Suprapubic skin (tissue), 4 donors: ENCODE measurements around the gene TRMU. TPM values are rescaled to one million over a fixed set of nuclear protein-coding genes. Genes with fewer than 3 reads are reported as not detected.

Experiments
- DNase-seq, 2 donors: peaks; one replicate each; pipeline ENCODE4 v3.0.0-alpha.2; 2019; ENCODE audit warnings: low spot score in 2 of 2
- H3K27ac ChIP-seq: fragments of 200-600 bp; sonication (generic); one replicate; pipeline ENCODE4 v1.5.1; 2019
- H3K27me3 ChIP-seq: fragments of 200-600 bp; sonication (generic); one replicate; pipeline ENCODE4 v1.5.1; 2019
- H3K36me3 ChIP-seq: fragments of 200-600 bp; sonication (generic); one replicate; pipeline ENCODE4 v1.5.1; 2019
- H3K4me1 ChIP-seq: fragments of 200-600 bp; sonication (generic); one replicate; pipeline ENCODE4 v1.5.1; 2019
- H3K4me3 ChIP-seq: fragments of 200-600 bp; sonication (generic); one replicate; pipeline ENCODE4 v1.5.1; 2019; ENCODE audit warnings: mild to moderate bottlenecking
- H3K9me3 ChIP-seq: fragments of 200-600 bp; sonication (generic); one replicate; pipeline ENCODE4 v1.5.1; 2019
- EP300 ChIP-seq: sonication (generic); formaldehyde crosslinking; IDR thresholded peaks from one replicate; pipeline ENCODE4 v1.6.1; 2017; ENCODE audit warnings: antibody characterized with exemption
- POLR2A ChIP-seq, 2 donors: fragments of 450-650 bp; IDR thresholded peaks; one replicate each; pipeline ENCODE4 v1.6.1; 2017; ENCODE audit warnings: antibody characterized with exemption in 2 of 2, mild to moderate bottlenecking in 2 of 2, moderate library complexity in 2 of 2
- POLR2AphosphoS5 ChIP-seq, 3 donors: sonication (generic); formaldehyde crosslinking; IDR thresholded peaks; one replicate each; pipeline ENCODE4 v1.6.1; 2017; ENCODE audit warnings: antibody characterized with exemption in 3 of 3
- WGBS: methylation state at CpG from one replicate; pipeline ENCODE4 v1.1.5; 2018; 5-methylcytosine and 5-hydroxymethylcytosine counted together
- total RNA-seq, 4 donors: library from RNA; depleted of rRNA; stranded (reverse); fragments of >200 nt; gene quantifications; one replicate each; pipeline ENCODE4 v1.1.0, GENCODE V29; 2016
- TF ChIP-seq, protein P1 (sequence below), 2 donors: fragments of 200-600 bp in 1 of 2; fragments of 450-650 bp in 1 of 2; sonication (generic) in 1 of 2; IDR thresholded peaks; one replicate each; pipeline ENCODE4 v1.5.1; 2016 to 2019; ENCODE audit warnings: antibody characterized with exemption in 2 of 2, mild to moderate bottlenecking in 1 of 2, moderate library complexity in 1 of 2

TRMU gene
- total RNA-seq, 4 donors from 2014 or later: 28.3 to 109 (median 40.9) TPM

DNA sequence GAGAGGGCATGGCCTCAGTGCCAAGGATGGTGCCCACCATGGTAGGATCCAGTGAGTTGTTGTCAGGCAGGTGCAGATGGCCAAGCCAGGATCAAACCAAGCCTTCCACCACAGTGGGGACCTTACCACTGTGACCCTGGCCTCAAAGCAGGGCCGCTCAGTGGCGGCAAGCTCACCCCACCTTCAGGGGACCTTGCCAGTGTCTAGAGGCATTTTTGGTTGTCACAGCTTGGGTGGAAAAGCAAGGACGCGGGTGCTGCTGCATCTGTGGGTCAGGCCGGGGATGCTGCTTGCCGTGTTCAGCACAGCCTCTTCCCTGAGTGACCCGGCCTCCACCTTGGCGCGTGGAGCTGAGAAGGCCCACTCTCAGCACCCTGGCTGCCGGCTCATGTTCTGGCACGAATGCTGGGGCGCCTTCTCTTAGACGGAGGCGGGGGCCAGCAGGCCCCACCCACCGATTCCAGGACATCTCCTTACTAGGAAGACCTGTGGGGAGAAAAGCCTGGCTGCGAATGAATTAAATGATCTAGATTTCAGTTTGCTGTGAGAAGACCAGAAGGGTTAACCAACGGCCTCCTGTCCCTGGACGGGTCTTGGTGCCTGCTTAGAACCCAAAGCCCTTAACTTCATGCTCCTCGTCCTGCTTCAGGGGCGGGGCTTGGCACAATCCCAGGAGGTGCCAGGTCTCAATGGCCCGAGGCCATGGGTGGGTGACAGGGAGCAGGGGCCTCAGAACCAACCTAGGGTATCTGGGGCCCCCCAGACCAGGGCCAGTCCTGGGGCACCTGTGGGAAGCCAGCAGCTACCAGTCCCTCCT lies 18.9 kb downstream of the TRMU start:
- H3K27me3 ChIP-seq: no peaks in the 10 kb centered on the region
- peaks cover 84% of the 10 kb centered on the region for H3K36me3 ChIP-seq
- H3K4me3 ChIP-seq: no peak overlapping the region
- no peak for TF ChIP-seq EP300
- no peaks in the 10 kb centered on the region for H3K9me3 ChIP-seq
- DNase-seq: no peak
- H3K27ac ChIP-seq: no peak overlapping the region
- H3K4me1 ChIP-seq: peaks cover 36% of the 10 kb centered on the region
- 77% methylated on average over 8 of the region's 21 CpGs for WGBS

DNA sequence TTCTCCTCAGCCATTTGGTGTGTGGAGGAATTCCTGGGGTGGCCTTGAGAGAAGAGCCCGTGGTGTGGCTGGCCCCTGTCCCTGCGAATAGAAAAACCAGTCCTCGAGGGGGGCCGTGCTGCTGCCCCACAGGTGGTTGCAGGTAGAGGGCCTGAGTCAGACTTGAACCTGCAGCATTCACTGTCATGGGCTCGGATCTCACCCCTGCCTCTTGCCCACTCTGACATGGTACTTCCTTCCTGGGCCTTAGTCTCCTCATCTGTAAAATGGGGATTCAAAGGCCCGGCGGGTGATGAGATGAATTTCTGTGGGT lies 19.4 kb downstream of the TRMU start:
- Histone ChIP-seq H3K27ac (no peak overlapping the region), H3K4me3 (no peak overlapping the region), H3K36me3 (peaks cover 85% of the 10 kb centered on the region), H3K4me1 (peaks cover 36% of the 10 kb centered on the region), H3K27me3 (no peaks in the 10 kb centered on the region), H3K9me3 (no peaks in the 10 kb centered on the region)
- no peak for DNase-seq
- WGBS: 80% methylated on average over 1 of the region's 7 CpGs
- TF ChIP-seq POLR2A (IDR thresholded peaks at IDR 0.05) (no peak), POLR2AphosphoS5 (IDR thresholded peaks at IDR 0.05) (no peak), EP300 (no peak)
- TF ChIP-seq, protein P1, sequence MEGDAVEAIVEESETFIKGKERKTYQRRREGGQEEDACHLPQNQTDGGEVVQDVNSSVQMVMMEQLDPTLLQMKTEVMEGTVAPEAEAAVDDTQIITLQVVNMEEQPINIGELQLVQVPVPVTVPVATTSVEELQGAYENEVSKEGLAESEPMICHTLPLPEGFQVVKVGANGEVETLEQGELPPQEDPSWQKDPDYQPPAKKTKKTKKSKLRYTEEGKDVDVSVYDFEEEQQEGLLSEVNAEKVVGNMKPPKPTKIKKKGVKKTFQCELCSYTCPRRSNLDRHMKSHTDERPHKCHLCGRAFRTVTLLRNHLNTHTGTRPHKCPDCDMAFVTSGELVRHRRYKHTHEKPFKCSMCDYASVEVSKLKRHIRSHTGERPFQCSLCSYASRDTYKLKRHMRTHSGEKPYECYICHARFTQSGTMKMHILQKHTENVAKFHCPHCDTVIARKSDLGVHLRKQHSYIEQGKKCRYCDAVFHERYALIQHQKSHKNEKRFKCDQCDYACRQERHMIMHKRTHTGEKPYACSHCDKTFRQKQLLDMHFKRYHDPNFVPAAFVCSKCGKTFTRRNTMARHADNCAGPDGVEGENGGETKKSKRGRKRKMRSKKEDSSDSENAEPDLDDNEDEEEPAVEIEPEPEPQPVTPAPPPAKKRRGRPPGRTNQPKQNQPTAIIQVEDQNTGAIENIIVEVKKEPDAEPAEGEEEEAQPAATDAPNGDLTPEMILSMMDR (IDR thresholded peaks at IDR 0.05): no peak

DNA sequence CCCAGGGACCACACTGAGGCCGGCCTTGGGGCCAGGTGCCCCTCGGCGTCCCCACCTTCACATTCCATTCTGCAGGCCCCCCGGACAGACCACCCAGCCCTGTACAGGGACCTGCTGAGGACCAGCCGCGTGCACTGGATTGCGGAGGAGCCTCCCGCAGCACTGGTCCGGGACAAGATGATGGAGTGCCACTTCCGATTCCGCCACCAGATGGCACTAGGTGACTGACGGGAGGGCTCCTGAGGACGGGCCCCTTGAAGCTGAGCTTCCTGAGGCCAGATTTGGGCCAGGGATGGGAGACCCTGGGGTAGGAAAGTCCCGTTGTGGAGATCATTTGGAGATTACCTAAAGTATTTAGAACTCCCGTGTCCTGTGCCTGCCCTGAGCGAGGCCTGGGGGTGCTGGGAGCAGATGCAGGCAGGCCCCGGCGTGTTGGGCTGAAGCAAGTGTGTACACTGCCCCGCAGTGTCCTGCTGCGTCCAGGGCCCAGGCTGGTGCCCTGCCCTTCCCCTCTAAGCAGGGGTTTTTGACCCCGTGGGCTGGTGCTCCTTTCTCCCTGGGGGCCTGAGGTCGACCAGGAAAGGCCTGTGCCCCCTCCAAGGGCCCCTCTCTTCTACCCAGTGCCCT lies 20.0 kb downstream of the TRMU start:
- 40% methylated on average over 11 of the region's 22 CpGs for WGBS
- no peak for DNase-seq
- Histone ChIP-seq H3K36me3 (peaks cover 83% of the 10 kb centered on the region), H3K9me3 (no peaks in the 10 kb centered on the region), H3K4me3 (no peak overlapping the region), H3K4me1 (peaks cover 36% of the 10 kb centered on the region), H3K27me3 (no peaks in the 10 kb centered on the region), H3K27ac (no peak overlapping the region)
- TF ChIP-seq, protein P1 (IDR thresholded peaks at IDR 0.05): peak; percentile 34 to 75
- no peak for TF ChIP-seq POLR2AphosphoS5 (IDR thresholded peaks at IDR 0.05)

DNA sequence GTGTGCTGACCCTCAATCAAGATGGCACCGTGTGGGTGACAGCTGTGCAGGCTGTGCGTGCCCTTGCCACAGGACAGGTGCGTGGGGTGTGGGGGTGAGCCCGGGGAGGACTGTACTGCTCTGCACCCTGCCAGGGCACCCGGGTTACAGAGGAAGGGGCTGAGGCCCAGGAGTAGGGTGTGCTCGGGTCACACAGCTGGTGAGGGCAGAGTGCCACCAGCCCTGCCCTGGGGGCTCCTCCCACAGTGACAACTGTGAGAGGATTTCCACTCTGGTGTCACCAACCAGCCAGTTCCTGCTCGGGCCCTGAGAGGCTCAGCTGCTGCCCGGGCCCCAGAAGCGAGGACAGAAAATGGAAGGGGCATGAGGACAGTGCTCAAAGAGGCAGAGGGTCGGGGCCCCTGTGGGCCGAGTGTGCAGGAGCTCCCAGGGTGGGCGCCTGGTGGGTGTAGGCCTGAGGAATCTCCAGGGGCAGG lies 20.5 kb downstream of the TRMU start:
- H3K4me1 ChIP-seq: peaks cover 36% of the 10 kb centered on the region
- WGBS: 56% methylated on average over 12 of the region's 12 CpGs
- no peak overlapping the region for H3K27ac ChIP-seq
- no peak overlapping the region for H3K4me3 ChIP-seq
- H3K9me3 ChIP-seq: no peaks in the 10 kb centered on the region
- TF ChIP-seq, protein P1 (IDR thresholded peaks at IDR 0.05): no peak
- TF ChIP-seq POLR2AphosphoS5 (IDR thresholded peaks at IDR 0.05): no peak
- no peak for TF ChIP-seq POLR2A (IDR thresholded peaks at IDR 0.05)
- no peak for TF ChIP-seq EP300
- peaks cover 77% of the 10 kb centered on the region for H3K36me3 ChIP-seq
- H3K27me3 ChIP-seq: no peaks in the 10 kb centered on the region
- no peak for DNase-seq

DNA sequence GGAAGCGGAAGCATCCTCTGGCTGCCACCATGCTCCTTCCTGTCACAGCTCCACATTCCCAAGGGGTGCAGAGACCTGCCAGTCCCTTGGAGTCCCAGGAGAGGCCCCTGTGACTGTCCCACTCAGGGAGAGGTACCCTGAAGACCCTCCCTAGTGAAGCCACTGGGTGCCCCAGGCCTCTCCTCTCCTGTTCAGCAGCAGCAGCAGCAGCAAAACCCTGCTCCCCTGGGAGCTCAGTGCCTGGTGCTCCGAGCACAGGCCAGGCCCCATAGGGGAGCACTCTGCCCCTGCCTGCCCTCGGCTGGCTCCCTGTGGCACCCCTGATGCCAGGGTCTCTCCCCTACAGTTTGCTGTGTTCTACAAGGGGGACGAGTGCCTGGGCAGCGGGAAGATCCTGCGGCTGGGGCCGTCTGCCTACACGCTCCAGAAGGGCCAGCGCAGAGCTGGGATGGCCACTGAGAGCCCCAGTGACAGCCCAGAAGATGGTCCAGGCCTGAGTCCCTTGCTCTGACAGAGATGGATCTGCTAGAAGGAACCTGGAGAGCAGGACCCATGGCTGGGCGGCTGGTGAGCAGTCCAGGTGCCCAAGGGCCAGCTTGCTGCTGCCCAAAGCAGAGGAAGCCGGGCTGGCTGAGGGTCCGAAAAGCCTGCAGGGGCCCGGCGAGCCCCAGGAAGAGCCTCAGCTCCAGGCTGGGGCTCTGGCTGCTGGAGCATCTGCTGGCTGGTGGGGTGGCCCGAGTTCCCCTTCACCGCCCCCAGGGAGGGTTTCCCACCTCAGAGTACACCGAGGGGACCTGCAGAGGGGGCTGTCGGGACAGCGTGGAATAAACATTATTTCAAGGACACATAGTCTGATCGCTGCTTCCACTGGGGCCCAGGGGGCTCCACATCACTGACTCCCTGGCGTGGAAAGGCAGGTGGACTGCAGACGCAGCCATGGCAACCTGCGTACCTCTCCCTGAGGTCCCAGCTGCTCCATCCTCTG lies 21.3 kb downstream of the TRMU start:
- H3K4me1 ChIP-seq: peaks cover 36% of the 10 kb centered on the region
- 73% methylated on average over 2 of the region's 23 CpGs for WGBS
- H3K9me3 ChIP-seq: no peaks in the 10 kb centered on the region
- DNase-seq: no peak
- TF ChIP-seq EP300: no peak
- TF ChIP-seq POLR2AphosphoS5 (IDR thresholded peaks at IDR 0.05): no peak
- TF ChIP-seq, protein P1 (IDR thresholded peaks at IDR 0.05): no peak
- TF ChIP-seq POLR2A (IDR thresholded peaks at IDR 0.05): no peak
- no peaks in the 10 kb centered on the region for H3K27me3 ChIP-seq
- H3K36me3 ChIP-seq: peaks cover 70% of the 10 kb centered on the region
- H3K27ac ChIP-seq: no peak overlapping the region
- H3K4me3 ChIP-seq: no peak overlapping the region
